Stomach (tissue), 4 donors: ENCODE results near the gene PALLD.

Source experiments
- POLR2A ChIP-seq, 4 donors: fragments of 450-650 bp; IDR thresholded peaks; one replicate each; pipeline ENCODE4 v1.6.1; 2016; ENCODE audit warnings: antibody characterized with exemption in 4 of 4, control low read depth in 2 of 4, mild to moderate bottlenecking in 1 of 4, moderate library complexity in 1 of 4
- POLR2AphosphoS5 ChIP-seq, 3 donors: sonication (generic); formaldehyde crosslinking; IDR thresholded peaks; one replicate each; pipeline ENCODE4 v1.6.1; 2016; ENCODE audit warnings: antibody characterized with exemption in 3 of 3

DNA sequence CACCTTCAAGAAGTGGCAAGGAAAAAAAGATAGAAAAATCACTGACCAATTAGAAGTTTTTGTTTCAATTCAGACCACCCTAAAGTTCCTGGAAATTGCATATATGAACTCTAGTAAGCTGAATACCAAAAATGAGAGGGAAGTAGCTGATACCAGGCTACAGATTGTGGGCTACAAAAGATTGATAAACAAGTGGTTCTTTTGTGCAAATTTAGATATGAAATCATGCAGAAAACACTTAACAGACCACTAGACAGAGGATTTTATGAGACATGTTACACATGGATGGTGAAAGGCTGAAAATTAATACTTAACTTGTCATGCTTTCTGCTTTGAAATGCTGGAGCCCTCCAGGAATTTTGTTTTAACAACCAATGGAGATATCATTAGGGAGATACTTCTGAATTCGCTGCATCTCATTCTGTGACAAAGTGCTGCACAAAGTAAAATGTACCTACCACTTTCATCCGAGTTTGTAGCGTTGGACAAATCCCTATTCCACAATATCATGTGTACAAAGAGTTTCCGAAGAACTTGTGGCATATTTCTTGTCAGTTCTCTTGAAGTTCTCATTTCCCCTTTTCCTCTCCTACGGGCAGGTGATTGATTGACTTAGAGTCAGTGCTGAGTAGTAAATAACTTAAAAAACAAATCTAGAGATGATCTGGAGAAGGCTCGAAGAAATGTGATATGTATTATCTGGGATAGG is 235.0 kb downstream of the PALLD start:
- TF ChIP-seq POLR2A (IDR thresholded peaks at IDR 0.05) (no peak), POLR2AphosphoS5 (IDR thresholded peaks at IDR 0.05) (no peak)
